GM23248 (cell line): Measurements from ENCODE around the gene MYRFL.

Experiments
- EZH2 ChIP-seq: fragments of 200-600 bp; sonication (generic); IDR thresholded peaks from 2 replicates; pipeline ENCODE4 v1.6.1; 2018; ENCODE audit warnings: antibody characterized with exemption, mild to moderate bottlenecking; ENCODE audit not compliant: insufficient read depth, poor library complexity, severe bottlenecking
- EZH2phosphoT487 ChIP-seq: fragments of 200-600 bp; sonication (generic); IDR thresholded peaks from 2 replicates; pipeline ENCODE4 v1.6.1; 2018; ENCODE audit warnings: antibody characterized with exemption, moderate library complexity, mild to moderate bottlenecking, low read depth; ENCODE audit not compliant: insufficient read depth

GRCh38 chr12:69987579-69988091, 162.6 kb downstream of the MYRFL start:
- TF ChIP-seq EZH2 (no peak), EZH2phosphoT487 (0 out of 2 replicates have a peak, but pooled peaks have one; percentile 59)
